Hematopoietic multipotent progenitor cell (in vitro differentiated cells): Measurements from ENCODE around the gene LY6G6F. TPM values are rescaled to one million over a fixed set of nuclear protein-coding genes. Genes with fewer than 3 reads are reported as not detected.

Source experiments
- DNase-seq, 3 donors: peaks; one replicate each; pipeline ENCODE4 v3.0.0-alpha.2; 2011 to 2015; ENCODE audit warnings: low read depth in 2 of 3, low spot score in 2 of 3
- total RNA-seq: library from RNA; depleted of rRNA; stranded (reverse); fragments of >200 nt; gene quantifications from one replicate; pipeline ENCODE4 v1.2.3, GENCODE V29; 2012

LY6G6F gene
- total RNA-seq, 1 donor, result 0.54 TPM

GRCh38 chr6:31676322-31676903 is 30.3 kb upstream of the LY6G6F start:
- DNase-seq, result no peak

GRCh38 chr6:31676904-31677303 is 29.8 kb upstream of the LY6G6F start:
- DNase-seq, result no peak

- DNase-seq, result no peak
Observed at GRCh38 chr6:31677955-31678354, 28.7 kb upstream of the LY6G6F start.

- peak; percentile 41 to 69 (median 62) for DNase-seq
Observed at GRCh38 chr6:31680226-31681134, 26.2 kb upstream of the LY6G6F start, which contains the start of gene LY6G5C. Gene LY6G5C, minus strand, starts transcription at chr6:31681067. Its CDS starts 694 bp downstream, at chr6:31680373.

GRCh38 chr6:31681135-31681671 is 25.5 kb upstream of the LY6G6F start:
- peak; percentile 33 to 65 (median 44) for DNase-seq

- no peak for DNase-seq
Observed at GRCh38 chr6:31683591-31683990, 23.1 kb upstream of the LY6G6F start.

- DNase-seq, result no peak
Observed at GRCh38 chr6:31686483-31686882, 20.2 kb upstream of the LY6G6F start.

GRCh38 chr6:31687321-31687720 is 19.3 kb upstream of the LY6G6F start:
- DNase-seq, result no peak

GRCh38 chr6:31687860-31688693 is 18.6 kb upstream of the LY6G6F start:
- DNase-seq, result no peak

- peak in 1 of 3 donors; percentile 33 for DNase-seq
Observed at GRCh38 chr6:31689249-31690110, 17.2 kb upstream of the LY6G6F start.

- no peak for DNase-seq
Observed at GRCh38 chr6:31690231-31691077, 16.2 kb upstream of the LY6G6F start.

GRCh38 chr6:31691078-31691463 is 15.6 kb upstream of the LY6G6F start:
- no peak for DNase-seq

GRCh38 chr6:31691564-31692108 is 15.0 kb upstream of the LY6G6F start:
- DNase-seq, result no peak

GRCh38 chr6:31692353-31692752 is 14.3 kb upstream of the LY6G6F start:
- no peak for DNase-seq

GRCh38 chr6:31692886-31693285 is 13.8 kb upstream of the LY6G6F start:
- DNase-seq, result no peak

- DNase-seq, result no peak
Observed at GRCh38 chr6:31693535-31693934, 13.1 kb upstream of the LY6G6F start.

- no peak for DNase-seq
Observed at GRCh38 chr6:31697555-31697954, 9.1 kb upstream of the LY6G6F start.

- DNase-seq, result no peak
Observed at GRCh38 chr6:31700740-31701401, 5.8 kb upstream of the LY6G6F start.
